IMR-90 (cell line): ENCODE measurements around the gene CLDN15. TPM values are rescaled to one million over a fixed set of nuclear protein-coding genes. Genes with fewer than 3 reads are reported as not detected.

ENCODE experiments used
- ATAC-seq: fragments of 200-7000 bp; cut with Tn5 transposase; 2 replicates; pipeline ENCODE4 v1.9.1; 2020; ENCODE audit warnings: low read depth, mild to moderate bottlenecking, moderate library complexity
- BruUV-seq: library from RNA; stranded (reverse); fragments of 400-500 nt; replicated peaks from 2 replicates; lab custom pipeline; 2021; lab: Mats Ljungman, UMichigan
- CTCF ChIA-PET: fragments of 300-600 bp; formaldehyde crosslinking; extraction: SDS; loops from one replicate; lab custom pipeline; 2021; ENCODE audit warnings: antibody characterized with exemption; lab: Yijun Ruan, JAX
- POLR2A ChIA-PET: fragments of 300-600 bp; sonication (Branson Sonifier 250); formaldehyde crosslinking; loops from one replicate; lab custom pipeline; 2022; ENCODE audit warnings: antibody characterized with exemption; ENCODE audit not compliant: unreplicated experiment; lab: Charles Lee
- DNase-seq: peaks from one replicate; pipeline ENCODE4 v3.0.0; 2013
- H2AFZ ChIP-seq: replicated peaks from 2 replicates; pipeline ENCODE3; 2013; ENCODE audit warnings: low read length, mild to moderate bottlenecking; ENCODE audit not compliant: poor library complexity
- H2AK5ac ChIP-seq: 2 replicates; pipeline ENCODE4 v1.6.1; 2013; ENCODE audit warnings: low read depth, low read length, inconsistent platforms
- H2AK9ac ChIP-seq: replicated peaks from 2 replicates; pipeline ENCODE3; 2013; ENCODE audit warnings: mild to moderate bottlenecking, low read depth, low read length, moderate library complexity; ENCODE audit not compliant: poor library complexity
- H2BK120ac ChIP-seq: 2 replicates; pipeline ENCODE4 v1.6.1; 2013; ENCODE audit warnings: low read depth, low read length, inconsistent platforms
- H2BK15ac ChIP-seq: 3 replicates; pipeline ENCODE4 v1.6.1; 2013; ENCODE audit warnings: low read depth, low read length, inconsistent platforms
- H2BK20ac ChIP-seq: 2 replicates; pipeline ENCODE4 v1.6.1; 2013; ENCODE audit warnings: low read depth, mild to moderate bottlenecking, inconsistent platforms, low read length, moderate library complexity
- H2BK5ac ChIP-seq: 2 replicates; pipeline ENCODE4 v1.6.1; 2013; ENCODE audit warnings: mild to moderate bottlenecking, low read depth, low read length, inconsistent platforms; ENCODE audit not compliant: poor library complexity, severe bottlenecking
- H3K14ac ChIP-seq: replicated peaks from 2 replicates; pipeline ENCODE4 v1.6.1; 2013; ENCODE audit warnings: low read depth, low read length, inconsistent platforms
- H3K18ac ChIP-seq: 2 replicates; pipeline ENCODE4 v1.6.1; 2013; ENCODE audit warnings: low read depth, low read length, control low read depth
- H3K23ac ChIP-seq: 2 replicates; pipeline ENCODE4 v1.6.1; 2013; ENCODE audit warnings: low read depth, low read length, inconsistent platforms
- H3K27ac ChIP-seq: 2 replicates; pipeline ENCODE4 v1.5.1; 2013; ENCODE audit warnings: mild to moderate bottlenecking, control low read depth, low read length; ENCODE audit not compliant: insufficient read depth
- H3K27me3 ChIP-seq: 2 replicates; pipeline ENCODE4 v1.6.1; 2013; ENCODE audit warnings: low read length; ENCODE audit not compliant: control insufficient read depth, insufficient read depth
- H3K36me3 ChIP-seq: 2 replicates; pipeline ENCODE4 v1.6.1; 2013; ENCODE audit warnings: low read length, mixed read lengths; ENCODE audit not compliant: control insufficient read depth, insufficient read depth
- H3K4ac ChIP-seq: 2 replicates; pipeline ENCODE4 v1.6.1; 2013; ENCODE audit warnings: low read depth, low read length, inconsistent platforms
- H3K4me1 ChIP-seq: 2 replicates; pipeline ENCODE4 v1.6.1; 2013; ENCODE audit warnings: low read length, mixed read lengths; ENCODE audit not compliant: control insufficient read depth, insufficient read depth
- H3K4me2 ChIP-seq: 2 replicates; pipeline ENCODE4 v1.6.1; 2013; ENCODE audit warnings: low read depth, mild to moderate bottlenecking, control low read depth, low read length, moderate library complexity
- H3K4me3 ChIP-seq: 2 replicates; pipeline ENCODE4 v1.5.1; 2013; ENCODE audit warnings: low read depth, mild to moderate bottlenecking, control low read depth, low read length, moderate library complexity; ENCODE audit not compliant: insufficient read depth
- H3K56ac ChIP-seq: 2 replicates; pipeline ENCODE4 v1.6.1; 2013; ENCODE audit warnings: low read length, inconsistent platforms; ENCODE audit not compliant: insufficient read depth; ENCODE audit errors: extremely low read depth
- H3K79me1 ChIP-seq, 2 experiments: 2 replicates each; pipeline ENCODE4 v1.6.1; 2013; ENCODE audit warnings: low read length in 2 of 2, inconsistent platforms in 1 of 2, low read depth in 1 of 2
- H3K9ac ChIP-seq: 2 replicates; pipeline ENCODE4 v1.6.1; 2013; ENCODE audit warnings: low read depth, low read length, control low read depth
- H3K9me1 ChIP-seq: 2 replicates; pipeline ENCODE4 v1.6.1; 2013; ENCODE audit warnings: low read length, inconsistent platforms; ENCODE audit not compliant: insufficient read depth
- H3K9me3 ChIP-seq: 2 replicates; pipeline ENCODE4 v1.6.1; 2013; ENCODE audit warnings: low read length; ENCODE audit not compliant: control insufficient read depth, insufficient read depth
- H4K20me1 ChIP-seq: 2 replicates; pipeline ENCODE4 v1.6.1; 2013; ENCODE audit warnings: low read length, inconsistent platforms; ENCODE audit not compliant: insufficient read depth
- H4K5ac ChIP-seq: 2 replicates; pipeline ENCODE4 v1.6.1; 2013; ENCODE audit warnings: mild to moderate bottlenecking, low read depth, low read length, control low read depth
- H4K8ac ChIP-seq, 2 experiments: 2 replicates each; pipeline ENCODE4 v1.6.1; 2013; ENCODE audit warnings: low read depth in 2 of 2, low read length in 2 of 2, control low read depth in 1 of 2, inconsistent platforms in 1 of 2
- H4K91ac ChIP-seq: 2 replicates; pipeline ENCODE4 v1.6.1; 2013; ENCODE audit warnings: low read depth, low read length, inconsistent platforms; ENCODE audit not compliant: insufficient read depth
- BHLHE40 ChIP-seq: fragments of 150-350 bp; IDR thresholded peaks from 2 replicates; pipeline ENCODE4 v1.6.1; 2016; ENCODE audit warnings: mild to moderate bottlenecking, low read depth, low read length
- CEBPB ChIP-seq: IDR thresholded peaks from 2 replicates; pipeline ENCODE4 v1.6.1; 2012; ENCODE audit warnings: low read depth, low read length, improper control_type of control experiment
- CHD1 ChIP-seq: IDR thresholded peaks from 2 replicates; pipeline ENCODE4 v1.6.1; 2012; ENCODE audit warnings: low read depth, low read length, improper control_type of control experiment
- ELK1 ChIP-seq: fragments of 150-350 bp; IDR thresholded peaks from 2 replicates; pipeline ENCODE4 v1.6.1; 2016; ENCODE audit warnings: low read depth, mild to moderate bottlenecking, low read length, moderate library complexity, borderline replicate concordance
- FOS ChIP-seq: fragments of 150-350 bp; IDR thresholded peaks from 2 replicates; pipeline ENCODE4 v1.6.1; 2016; ENCODE audit warnings: low read depth, low read length
- MAFK ChIP-seq: IDR thresholded peaks from 2 replicates; pipeline ENCODE4 v1.6.1; 2012; ENCODE audit warnings: low read depth, low read length, improper control_type of control experiment
- MAZ ChIP-seq: IDR thresholded peaks from 2 replicates; pipeline ENCODE4 v1.6.1; 2012; ENCODE audit warnings: low read depth, mild to moderate bottlenecking, low read length, improper control_type of control experiment, moderate library complexity, borderline replicate concordance
- MXI1 ChIP-seq: IDR thresholded peaks from 2 replicates; pipeline ENCODE4 v1.6.1; 2012; ENCODE audit warnings: low read depth, mild to moderate bottlenecking, low read length, moderate library complexity, borderline replicate concordance
- NFE2L2 ChIP-seq: fragments of 150-350 bp; IDR thresholded peaks from 2 replicates; pipeline ENCODE4 v1.6.1; 2016; ENCODE audit warnings: low read depth, mild to moderate bottlenecking, low read length
- POLR2A ChIP-seq: IDR thresholded peaks from 2 replicates; pipeline ENCODE4 v1.6.1; 2012; ENCODE audit warnings: mild to moderate bottlenecking, low read depth, low read length
- RAD21 ChIP-seq: IDR thresholded peaks from 2 replicates; pipeline ENCODE4 v1.6.1; 2012; ENCODE audit warnings: low read length, improper control_type of control experiment
- RCOR1 ChIP-seq: IDR thresholded peaks from 2 replicates; pipeline ENCODE4 v1.6.1; 2012; ENCODE audit warnings: mild to moderate bottlenecking, low read length, improper control_type of control experiment; ENCODE audit not compliant: insufficient replicate concordance
- RFX5 ChIP-seq: IDR thresholded peaks from 2 replicates; pipeline ENCODE4 v1.8.0; 2012; ENCODE audit warnings: low read depth, mild to moderate bottlenecking, low read length, moderate library complexity
- SMC3 ChIP-seq: fragments of 150-350 bp; IDR thresholded peaks from 2 replicates; pipeline ENCODE4 v1.6.1; 2016; ENCODE audit warnings: low read depth, mild to moderate bottlenecking, antibody characterized with exemption, low read length, moderate library complexity
- WGBS, 2 experiments: methylation state at CpG; one replicate each; pipeline versions ENCODE4 v1.1.5 to v1.1.7; 2013; ENCODE audit warnings: missing lambda C conversion rate in 2 of 2; ENCODE audit not compliant: insufficient read length in 1 of 2; ENCODE audit errors: extremely low coverage in 2 of 2; 5-methylcytosine and 5-hydroxymethylcytosine counted together
- dilution Hi-C: fragments of 300-500 bp; cut with HindIII; formaldehyde crosslinking; loops from one replicate; pipeline ENCODE4 v1.14.3; 2018; ENCODE audit warnings: low sequenced_read_pairs; ENCODE audit not compliant: unreplicated experiment
- in situ Hi-C: fragments of 300-500 bp; cut with MboI; formaldehyde crosslinking; loops from 3 replicates; pipeline ENCODE4 v1.14.3; 2019; ENCODE audit warnings: low sequenced_read_pairs, inconsistent platforms, mixed read lengths
- intact Hi-C: fragments of 100-400 bp; cut with micrococcal nuclease; formaldehyde crosslinking; loops from 2 replicates; pipeline ENCODE4 v1.10.0; 2022
- polyA plus RNA-seq, 3 experiments: library from polyadenylated mRNA; depleted of rRNA; stranded (reverse); fragments of >200 nt; gene quantifications; 2 replicates each; pipeline ENCODE4 v1.2.3, GENCODE V29; 2012; ENCODE audit warnings: low replicate concordance in 1 of 3
- total RNA-seq: library from RNA; depleted of rRNA; stranded (reverse); fragments of >200 nt; gene quantifications from 2 replicates; pipeline ENCODE4 v1.2.3, GENCODE V29; 2012
- TF ChIP-seq, protein P1 (sequence below): fragments of 150-350 bp; IDR thresholded peaks from 2 replicates; pipeline ENCODE4 v1.6.1; 2017; ENCODE audit warnings: mild to moderate bottlenecking, antibody characterized with exemption, low read length, low read depth
- TF ChIP-seq, protein P2 (sequence below): conservative IDR thresholded peaks from 2 replicates; pipeline ENCODE4 v1.5.1; 2012; ENCODE audit warnings: mild to moderate bottlenecking, low read depth, low read length, improper control_type of control experiment

The CLDN15 gene
- total and polyA plus RNA-seq, 2 of the 4 experiments (the other 2 are of a cell fraction), result 0.72 to 5.4 TPM

DNA sequence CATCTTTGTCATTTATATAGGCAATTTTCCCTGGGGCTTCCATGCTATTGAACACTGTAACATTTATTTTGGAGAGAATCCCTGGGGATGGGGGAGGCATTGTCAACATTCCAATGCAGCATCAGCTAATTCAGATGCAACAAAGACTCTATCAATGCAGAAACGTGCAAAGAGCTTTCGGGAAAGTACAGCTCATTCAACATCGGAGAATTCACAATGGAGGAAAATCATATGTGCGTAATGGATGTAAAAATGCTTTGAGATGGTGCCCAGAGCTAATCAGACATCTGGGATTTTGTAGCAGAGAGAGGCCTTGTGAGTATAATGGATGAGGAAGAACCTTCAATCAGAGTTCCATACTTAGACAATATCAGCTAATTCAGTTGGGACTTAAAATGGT is 35.6 kb upstream of the CLDN15 start:
- Histone ChIP-seq H3K4me1 (no peaks in the 10 kb centered on the region), H2BK15ac (no peak overlapping the region), H2BK20ac (no peak overlapping the region), H3K27me3 (peaks cover 24% of the 10 kb centered on the region), H2BK5ac (no peak overlapping the region), H3K4me2 (no peak overlapping the region), H3K18ac (no peak overlapping the region), H3K9ac (no peak overlapping the region), H4K91ac (no peak overlapping the region), H4K5ac (no peak overlapping the region), H3K4ac (no peak overlapping the region), H3K4me3 (no peak overlapping the region), H3K56ac (no peak overlapping the region), H3K27ac (no peak overlapping the region), H2BK120ac (no peak overlapping the region), H2AFZ (no peak overlapping the region), H3K79me1 (no peaks in the 10 kb centered on the region), H2AK9ac (no peak overlapping the region), H3K14ac (no peak overlapping the region), H3K23ac (no peak overlapping the region), H3K9me3 (no peaks in the 10 kb centered on the region), H3K9me1 (no peaks in the 10 kb centered on the region), H2AK5ac (no peak overlapping the region), H4K8ac (no peak overlapping the region), H3K36me3 (no peaks in the 10 kb centered on the region), H4K20me1 (no peaks in the 10 kb centered on the region)
- ChIA-PET CTCF (interaction anchor here (0.6 kb wide), 1 partner anchor 10 kb away, joined by 3 read pairs; no protein-coding TSS in a partner anchor), POLR2A (no interaction called here)
- dilution Hi-C loops, result no loop called here
- DNase-seq (no peak), ATAC-seq (no peak)
- in situ Hi-C loops, result no loop called here
- intact Hi-C loops, result no loop called here
- WGBS, 2 experiments, result no CpG with 5 or more reads among the region's 4 CpGs
- BruUV-seq, result no TSS peak
- TF ChIP-seq RAD21, result no peak
- TF ChIP-seq RCOR1, result no peak
- no peak for TF ChIP-seq NFE2L2
- TF ChIP-seq RFX5, result no peak
- TF ChIP-seq MAZ, result no peak
- TF ChIP-seq MAFK, result no peak
- TF ChIP-seq BHLHE40, result no peak
- no peak for TF ChIP-seq POLR2A
- TF ChIP-seq CHD1, result no peak
- TF ChIP-seq SMC3, result no peak
- TF ChIP-seq CEBPB, result no peak
- TF ChIP-seq, protein P1, sequence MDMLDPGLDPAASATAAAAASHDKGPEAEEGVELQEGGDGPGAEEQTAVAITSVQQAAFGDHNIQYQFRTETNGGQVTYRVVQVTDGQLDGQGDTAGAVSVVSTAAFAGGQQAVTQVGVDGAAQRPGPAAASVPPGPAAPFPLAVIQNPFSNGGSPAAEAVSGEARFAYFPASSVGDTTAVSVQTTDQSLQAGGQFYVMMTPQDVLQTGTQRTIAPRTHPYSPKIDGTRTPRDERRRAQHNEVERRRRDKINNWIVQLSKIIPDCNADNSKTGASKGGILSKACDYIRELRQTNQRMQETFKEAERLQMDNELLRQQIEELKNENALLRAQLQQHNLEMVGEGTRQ, result no peak
- TF ChIP-seq ELK1, result no peak
- TF ChIP-seq, protein P2, sequence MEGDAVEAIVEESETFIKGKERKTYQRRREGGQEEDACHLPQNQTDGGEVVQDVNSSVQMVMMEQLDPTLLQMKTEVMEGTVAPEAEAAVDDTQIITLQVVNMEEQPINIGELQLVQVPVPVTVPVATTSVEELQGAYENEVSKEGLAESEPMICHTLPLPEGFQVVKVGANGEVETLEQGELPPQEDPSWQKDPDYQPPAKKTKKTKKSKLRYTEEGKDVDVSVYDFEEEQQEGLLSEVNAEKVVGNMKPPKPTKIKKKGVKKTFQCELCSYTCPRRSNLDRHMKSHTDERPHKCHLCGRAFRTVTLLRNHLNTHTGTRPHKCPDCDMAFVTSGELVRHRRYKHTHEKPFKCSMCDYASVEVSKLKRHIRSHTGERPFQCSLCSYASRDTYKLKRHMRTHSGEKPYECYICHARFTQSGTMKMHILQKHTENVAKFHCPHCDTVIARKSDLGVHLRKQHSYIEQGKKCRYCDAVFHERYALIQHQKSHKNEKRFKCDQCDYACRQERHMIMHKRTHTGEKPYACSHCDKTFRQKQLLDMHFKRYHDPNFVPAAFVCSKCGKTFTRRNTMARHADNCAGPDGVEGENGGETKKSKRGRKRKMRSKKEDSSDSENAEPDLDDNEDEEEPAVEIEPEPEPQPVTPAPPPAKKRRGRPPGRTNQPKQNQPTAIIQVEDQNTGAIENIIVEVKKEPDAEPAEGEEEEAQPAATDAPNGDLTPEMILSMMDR, result no peak
- no peak for TF ChIP-seq MXI1
- no peak for TF ChIP-seq FOS
